Duodenal mucosa (tissue), 2 donors: ENCODE data around the gene FCER2.

Experiments used
- H3K27ac ChIP-seq: one replicate; pipeline ENCODE4 v1.7.0; 2013; ENCODE audit warnings: low read depth, low read length
- H3K27me3 ChIP-seq, 2 donors: one replicate each; pipeline ENCODE4 v1.7.0; 2013; ENCODE audit warnings: low read length in 2 of 2, control low read depth in 1 of 2; ENCODE audit not compliant: insufficient read depth in 2 of 2, control insufficient read depth in 1 of 2
- H3K36me3 ChIP-seq, 2 donors: one replicate each; pipeline ENCODE4 v1.7.0; 2013; ENCODE audit warnings: low read length in 2 of 2, control low read depth in 1 of 2; ENCODE audit not compliant: insufficient read depth in 2 of 2, control insufficient read depth in 1 of 2
- H3K4me1 ChIP-seq, 2 donors: one replicate each; pipeline ENCODE4 v1.7.0; 2013; ENCODE audit warnings: low read length in 2 of 2, control low read depth in 1 of 2; ENCODE audit not compliant: insufficient read depth in 2 of 2, control insufficient read depth in 1 of 2
- H3K4me3 ChIP-seq, 2 donors: one replicate each; pipeline ENCODE4 v1.7.0; 2013; ENCODE audit warnings: low read length in 2 of 2, low read depth in 1 of 2
- H3K9ac ChIP-seq, 2 donors: one replicate each; pipeline ENCODE4 v1.7.0; 2013; ENCODE audit warnings: low read length in 2 of 2, low read depth in 1 of 2
- H3K9me3 ChIP-seq, 2 donors: one replicate each; pipeline ENCODE4 v1.7.0; 2013; ENCODE audit warnings: low read length in 2 of 2, control low read depth in 1 of 2; ENCODE audit not compliant: control insufficient read depth in 1 of 2

FCER2 gene

GRCh38 chr19:7677669-7678311 lies 24.1 kb downstream of the FCER2 start:
- peaks cover 8 to 18% of the 10 kb centered on the region in 2 donors for H3K27me3 ChIP-seq
- H3K27ac ChIP-seq = no peak overlapping the region
- H3K4me3 ChIP-seq = no peak overlapping the region
- H3K9me3 ChIP-seq = peaks cover 0 to 2% of the 10 kb centered on the region in 2 donors
- peaks cover 0 to 6% of the 10 kb centered on the region in 2 donors for H3K36me3 ChIP-seq
- H3K4me1 ChIP-seq = peaks cover 6 to 27% of the 10 kb centered on the region in 2 donors
- H3K9ac ChIP-seq = no peak overlapping the region

GRCh38 chr19:7676854-7677253 lies 25.1 kb downstream of the FCER2 start, which contains the start of gene MCEMP1:
TSS of gene MCEMP1 (plus strand) at chr19:7677090. CDS start at chr19:7677121, 31 bp downstream.
- Histone ChIP-seq H3K27me3 (peaks cover 8 to 20% of the 10 kb centered on the region in 2 donors), H3K9me3 (peaks cover 0 to 2% of the 10 kb centered on the region in 2 donors), H3K27ac (no peak within 1 kb of the TSS), H3K4me3 (no peak within 1 kb of the TSS), H3K4me1 (peaks cover 6 to 26% of the 10 kb centered on the region in 2 donors), H3K9ac (no peak within 1 kb of the TSS), H3K36me3 (no peaks in the 10 kb centered on the region)

GRCh38 chr19:7676376-7676775 lies 25.6 kb downstream of the FCER2 start:
- peaks cover 8 to 23% of the 10 kb centered on the region in 2 donors for H3K27me3 ChIP-seq
- H3K9me3 ChIP-seq = peaks cover 0 to 2% of the 10 kb centered on the region in 2 donors
- no peak overlapping the region for H3K27ac ChIP-seq
- H3K9ac ChIP-seq = no peak overlapping the region
- no peak overlapping the region for H3K4me3 ChIP-seq
- H3K4me1 ChIP-seq = peaks cover 6 to 21% of the 10 kb centered on the region in 2 donors
- H3K36me3 ChIP-seq = no peaks in the 10 kb centered on the region

- H3K27me3 ChIP-seq = peaks cover 8 to 28% of the 10 kb centered on the region in 2 donors
- peaks cover 0 to 2% of the 10 kb centered on the region in 2 donors for H3K9me3 ChIP-seq
- H3K4me1 ChIP-seq = peaks cover 2 to 6% of the 10 kb centered on the region in 2 donors
- no peaks in the 10 kb centered on the region for H3K36me3 ChIP-seq
- no peak overlapping the region for H3K4me3 ChIP-seq
- H3K27ac ChIP-seq = no peak overlapping the region
- no peak overlapping the region for H3K9ac ChIP-seq
Measured at GRCh38 chr19:7674010-7675005, 27.6 kb downstream of the FCER2 start.

- H3K4me1 ChIP-seq = peaks cover 0 to 4% of the 10 kb centered on the region in 2 donors
- H3K27ac ChIP-seq = no peak overlapping the region
- peaks cover 3 to 20% of the 10 kb centered on the region in 2 donors for H3K27me3 ChIP-seq
- peaks cover 0 to 2% of the 10 kb centered on the region in 2 donors for H3K9me3 ChIP-seq
- H3K36me3 ChIP-seq = no peaks in the 10 kb centered on the region
- H3K9ac ChIP-seq = no peak overlapping the region
- no peak overlapping the region for H3K4me3 ChIP-seq
Measured at GRCh38 chr19:7672522-7672921, 29.4 kb downstream of the FCER2 start.

GRCh38 chr19:7670790-7671189 lies 31.1 kb downstream of the FCER2 start:
- no peak overlapping the region for H3K27ac ChIP-seq

GRCh38 chr19:7670150-7670783 lies 31.7 kb downstream of the FCER2 start:
- no peak overlapping the region for H3K4me3 ChIP-seq
- H3K36me3 ChIP-seq = no peaks in the 10 kb centered on the region
- no peaks in the 10 kb centered on the region for H3K4me1 ChIP-seq
- no peak overlapping the region for H3K27ac ChIP-seq
- H3K27me3 ChIP-seq = peaks cover 0 to 19% of the 10 kb centered on the region in 2 donors
- H3K9me3 ChIP-seq = peaks cover 0 to 2% of the 10 kb centered on the region in 2 donors
- no peak overlapping the region for H3K9ac ChIP-seq

More at GRCh38 chr19:7670790-7671189, 31.1 kb downstream of the FCER2 start:
- H3K27me3 ChIP-seq = peaks cover 1 to 19% of the 10 kb centered on the region in 2 donors
- H3K4me1 ChIP-seq = no peaks in the 10 kb centered on the region
- H3K4me3 ChIP-seq = no peak overlapping the region
- H3K9ac ChIP-seq = no peak overlapping the region
- peaks cover 0 to 2% of the 10 kb centered on the region in 2 donors for H3K9me3 ChIP-seq
- H3K36me3 ChIP-seq = no peaks in the 10 kb centered on the region

- H3K4me1 ChIP-seq = no peaks in the 10 kb centered on the region
- no peak overlapping the region for H3K9ac ChIP-seq
- peaks cover 0 to 19% of the 10 kb centered on the region in 2 donors for H3K27me3 ChIP-seq
- H3K36me3 ChIP-seq = no peaks in the 10 kb centered on the region
- no peak overlapping the region for H3K4me3 ChIP-seq
- H3K9me3 ChIP-seq = peaks cover 0 to 2% of the 10 kb centered on the region in 2 donors
- H3K27ac ChIP-seq = no peak overlapping the region
Measured at GRCh38 chr19:7669641-7670040, 32.3 kb downstream of the FCER2 start.

- peaks cover 0 to 1% of the 10 kb centered on the region in 2 donors for H3K9me3 ChIP-seq
- no peak within 1 kb of the TSS for H3K27ac ChIP-seq
- peaks cover 0 to 19% of the 10 kb centered on the region in 2 donors for H3K27me3 ChIP-seq
- H3K36me3 ChIP-seq = no peaks in the 10 kb centered on the region
- H3K4me1 ChIP-seq = no peaks in the 10 kb centered on the region
- no peak within 1 kb of the TSS for H3K4me3 ChIP-seq
- no peak within 1 kb of the TSS for H3K9ac ChIP-seq
Measured at GRCh38 chr19:7668842-7669241, 33.1 kb downstream of the FCER2 start, which contains the start of gene RETN. TSS of gene RETN (plus strand) at chr19:7669049. CDS start at chr19:7669327, 278 bp downstream.
